ENCODE data around the gene NACC2. TPM values are rescaled to one million over a fixed set of nuclear protein-coding genes. Genes with fewer than 3 reads are reported as not detected.

The NACC2 gene
- total RNA-seq, 2 donors from 2014 or later, result 69.2 to 79.7 TPM

DNA sequence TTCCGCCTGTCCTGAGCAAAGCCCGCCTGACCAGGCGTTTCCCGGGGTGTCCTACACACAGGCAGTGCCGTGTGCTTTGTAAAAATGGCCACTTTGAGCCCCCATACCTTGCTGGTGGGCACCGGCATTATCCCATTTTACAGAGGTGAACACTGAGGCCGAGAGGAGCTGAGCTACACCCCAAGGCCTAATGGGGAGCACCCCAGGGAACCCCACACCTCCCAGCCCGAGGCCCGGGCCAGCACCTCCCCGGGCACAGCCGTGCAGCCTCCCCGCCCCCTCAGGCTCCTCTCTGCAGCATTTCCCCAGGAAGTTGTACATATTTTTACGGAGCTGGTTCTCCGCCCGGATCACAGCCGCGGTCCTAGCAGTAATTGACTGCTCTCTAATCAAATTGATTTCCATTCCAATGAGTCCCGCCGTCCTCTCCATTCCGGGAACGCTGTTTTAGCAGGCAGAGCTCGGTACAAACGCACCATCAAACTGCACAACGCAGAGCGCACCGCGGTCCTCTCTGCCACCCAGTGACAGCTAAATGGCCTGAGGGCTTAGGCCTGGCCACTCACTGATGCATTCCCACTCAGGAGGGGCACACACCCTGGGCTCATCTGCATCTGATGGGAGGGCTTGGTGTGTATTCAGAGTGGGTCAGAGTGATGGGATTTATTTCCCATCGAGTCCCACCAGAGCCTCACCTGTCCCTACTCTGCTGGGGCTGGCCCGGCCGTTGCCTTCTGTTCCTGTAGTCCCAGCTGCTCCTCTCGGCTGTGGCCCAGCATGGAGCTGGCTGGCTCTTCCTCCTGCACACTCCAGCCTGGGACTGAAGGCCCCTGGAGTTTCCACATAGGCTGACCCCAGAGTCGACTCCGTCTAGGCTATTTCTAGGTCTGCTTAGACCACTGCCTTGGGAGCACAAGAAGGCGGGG lies 97.7 kb downstream of the NACC2 start:
- ATAC-seq (ENCODE audit: insufficient number of reproducible peaks, low FRiP score, low read depth) (no peak), DNase-seq (ENCODE audit: low spot score) (no peak)
- Histone ChIP-seq H3K9me3 (no peaks in the 10 kb centered on the region), H3K27ac (no peak overlapping the region), H3K36me3 (no peaks in the 10 kb centered on the region), H3K4me3 (no peak overlapping the region), H3K27me3 (replicated peaks; ENCODE audit: insufficient read depth) (no peaks in the 10 kb centered on the region), H3K4me1 (ENCODE audit: control insufficient read depth in 1 of 2, low read depth in 2 of 2) (peaks cover 9 to 14% of the 10 kb centered on the region in 2 donors)
- no peak for TF ChIP-seq CTCF (IDR thresholded peaks at IDR 0.05)

GRCh38 chr9:135995816-135996215 lies 99.3 kb downstream of the NACC2 start:
- Histone ChIP-seq H3K4me1 (ENCODE audit: control insufficient read depth in 1 of 2, low read depth in 2 of 2) (peaks cover 13 to 16% of the 10 kb centered on the region in 2 donors), H3K27ac (no peak overlapping the region), H3K27me3 (replicated peaks; ENCODE audit: insufficient read depth) (no peaks in the 10 kb centered on the region), H3K4me3 (no peak overlapping the region), H3K9me3 (no peaks in the 10 kb centered on the region), H3K36me3 (no peaks in the 10 kb centered on the region)
- no peak for DNase-seq (ENCODE audit: low spot score)
- ATAC-seq (ENCODE audit: insufficient number of reproducible peaks, low FRiP score, low read depth), result no peak
- TF ChIP-seq CTCF (IDR thresholded peaks at IDR 0.05), result no peak

DNA sequence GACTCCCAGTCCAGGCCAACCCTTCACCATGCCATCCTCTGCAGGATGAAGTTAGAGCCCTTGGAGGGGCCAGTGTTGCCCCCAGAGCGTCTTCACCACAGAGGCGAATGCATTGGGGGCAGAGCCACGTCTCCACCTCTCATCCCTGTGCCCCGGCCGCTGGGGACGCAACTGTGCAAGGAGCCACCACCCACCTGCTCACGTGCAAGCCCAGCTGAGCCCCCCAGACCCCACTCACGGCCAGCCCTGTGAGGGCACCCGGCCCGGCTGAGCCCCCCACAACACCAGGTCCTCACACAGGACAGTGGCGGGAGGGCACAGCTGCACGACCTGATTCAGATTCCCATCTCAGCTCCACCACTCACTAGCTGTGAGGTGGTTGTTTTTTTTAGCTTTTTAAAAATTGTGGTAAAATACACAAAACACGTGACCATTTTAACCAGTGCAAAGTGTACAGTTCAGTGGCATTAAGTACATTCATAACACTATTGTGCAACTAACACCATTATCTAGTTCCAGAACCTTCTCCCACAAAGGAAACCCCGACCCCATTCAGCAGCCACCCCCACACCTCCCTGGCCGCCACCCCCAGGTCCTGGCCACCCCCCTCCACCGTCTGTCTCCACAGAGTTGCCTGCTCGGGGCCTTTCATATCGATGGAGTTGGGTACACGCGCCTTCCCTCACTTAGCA lies 100.4 kb downstream of the NACC2 start:
- no peak for ATAC-seq (ENCODE audit: insufficient number of reproducible peaks, low FRiP score, low read depth)
- H3K27me3 ChIP-seq (replicated peaks; ENCODE audit: insufficient read depth), result no peaks in the 10 kb centered on the region
- no peak overlapping the region for H3K4me3 ChIP-seq
- H3K36me3 ChIP-seq, result no peaks in the 10 kb centered on the region
- H3K9me3 ChIP-seq, result no peaks in the 10 kb centered on the region
- no peak overlapping the region for H3K27ac ChIP-seq
- DNase-seq (ENCODE audit: low spot score), result no peak
- no peak for TF ChIP-seq CTCF (IDR thresholded peaks at IDR 0.05)
- H3K4me1 ChIP-seq (ENCODE audit: control insufficient read depth in 1 of 2, low read depth in 2 of 2), result peaks cover 13 to 25% of the 10 kb centered on the region in 2 donors

DNA sequence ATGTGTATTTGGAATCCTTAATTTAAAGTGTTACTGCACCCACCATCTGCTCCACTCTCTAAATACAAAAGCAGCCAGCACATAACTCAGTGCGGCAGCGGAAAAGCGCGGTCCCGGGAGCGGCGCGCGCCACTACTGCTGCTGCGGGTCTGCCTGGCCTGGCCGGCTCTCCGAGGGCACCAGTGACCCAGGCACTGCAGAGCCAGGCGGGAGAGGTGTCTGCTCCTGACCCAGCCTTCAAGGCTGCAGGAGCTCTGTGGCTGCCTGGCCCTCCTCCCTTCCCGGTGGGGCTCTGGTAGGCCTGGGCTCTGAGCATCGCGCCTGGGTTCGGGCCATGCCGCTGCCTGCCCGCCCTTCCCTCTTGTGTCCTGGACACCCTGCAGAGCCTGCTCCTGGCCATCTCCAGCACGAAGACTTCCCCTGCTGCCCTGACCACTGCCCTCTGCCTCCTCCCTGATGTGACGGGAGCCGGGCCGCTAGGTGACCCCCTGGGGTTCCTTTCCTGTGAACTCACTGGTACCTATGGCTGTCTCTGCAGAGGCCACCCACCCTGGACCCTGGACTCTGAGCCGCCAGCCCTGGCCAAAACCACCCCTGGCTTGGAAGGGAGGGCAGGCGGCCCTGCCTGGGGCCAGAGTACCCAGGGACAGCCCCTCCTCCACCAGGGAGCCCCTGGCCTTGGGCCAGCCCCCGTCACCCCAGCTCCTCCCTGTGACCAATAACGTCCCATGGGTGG lies 101.2 kb downstream of the NACC2 start:
- Histone ChIP-seq H3K36me3 (no peaks in the 10 kb centered on the region), H3K27me3 (replicated peaks; ENCODE audit: insufficient read depth) (no peaks in the 10 kb centered on the region), H3K4me3 (no peak overlapping the region), H3K27ac (peak overlapping the region in 1 of 2 donors; percentile 4), H3K4me1 (ENCODE audit: control insufficient read depth in 1 of 2, low read depth in 2 of 2) (peaks cover 13 to 28% of the 10 kb centered on the region in 2 donors), H3K9me3 (no peaks in the 10 kb centered on the region)
- ATAC-seq (ENCODE audit: insufficient number of reproducible peaks, low FRiP score, low read depth), result no peak
- TF ChIP-seq CTCF (IDR thresholded peaks at IDR 0.05), result no peak
- DNase-seq (ENCODE audit: low spot score), result no peak

DNA sequence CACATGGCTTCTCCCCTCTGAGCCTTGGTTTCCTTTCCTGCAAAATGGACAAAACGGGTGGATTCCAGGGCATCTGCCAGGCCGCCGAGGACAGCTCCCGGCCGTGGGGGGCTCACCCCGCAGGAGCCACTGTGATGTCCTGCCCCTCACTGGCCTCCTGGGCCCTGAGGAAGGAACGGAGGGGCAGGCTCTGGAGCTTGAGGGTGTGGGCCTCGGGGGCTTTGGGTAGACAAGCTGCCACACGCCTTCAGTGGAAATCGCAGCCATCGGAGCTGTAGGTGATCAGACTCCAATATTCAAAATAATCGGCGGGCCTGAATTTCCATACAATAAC lies 101.7 kb downstream of the NACC2 start:
- H3K4me3 ChIP-seq, result peak overlapping the region; percentile 67
- no peak for TF ChIP-seq CTCF (IDR thresholded peaks at IDR 0.05)
- H3K9me3 ChIP-seq, result no peaks in the 10 kb centered on the region
- H3K4me1 ChIP-seq (ENCODE audit: control insufficient read depth in 1 of 2, low read depth in 2 of 2), result peaks cover 13 to 28% of the 10 kb centered on the region in 2 donors
- no peaks in the 10 kb centered on the region for H3K36me3 ChIP-seq
- peak overlapping the region; percentile 4 to 71 for H3K27ac ChIP-seq
- no peaks in the 10 kb centered on the region for H3K27me3 ChIP-seq (replicated peaks; ENCODE audit: insufficient read depth)
- DNase-seq (ENCODE audit: low spot score) (no peak), ATAC-seq (ENCODE audit: insufficient number of reproducible peaks, low FRiP score, low read depth) (no peak)

All from thoracic aorta (tissue), 2 donors.